ENCODE results near the gene CHST14.

DNA sequence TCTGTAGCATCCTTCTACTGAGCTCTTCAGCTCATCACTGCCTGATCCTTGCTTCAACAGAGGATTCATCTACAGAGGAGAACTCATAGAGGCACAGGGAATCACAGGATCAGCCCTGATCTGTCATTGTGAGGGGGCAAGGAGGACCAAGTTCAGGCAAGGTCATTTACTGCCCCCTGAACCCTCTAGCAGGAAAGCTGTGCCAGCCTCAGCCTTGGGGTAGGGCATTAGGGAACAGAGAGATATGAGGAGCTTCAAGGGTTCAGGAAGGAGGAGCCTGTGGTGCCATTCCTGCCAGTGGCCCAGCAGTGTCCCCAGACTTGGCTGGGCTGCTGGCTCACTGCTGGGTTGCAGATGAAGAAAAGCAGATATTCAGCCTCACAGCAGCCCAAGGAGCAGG, 8.2 kb downstream of the CHST14 start:
- no peak for TF ChIP-seq CTCF (IDR thresholded peaks at IDR 0.05; ENCODE audit: low read length)
- no peak for TF ChIP-seq EZH2 (IDR thresholded peaks at IDR 0.05; ENCODE audit: borderline replicate concordance, low read length)
